Measurements from ENCODE around the gene NCAPD2. TPM values are rescaled to one million over a fixed set of nuclear protein-coding genes. Genes with fewer than 3 reads are reported as not detected.

NCAPD2 gene
- total and polyA plus RNA-seq, 4 donors = 5.8 to 30.7 (median 15.8) TPM

DNA sequence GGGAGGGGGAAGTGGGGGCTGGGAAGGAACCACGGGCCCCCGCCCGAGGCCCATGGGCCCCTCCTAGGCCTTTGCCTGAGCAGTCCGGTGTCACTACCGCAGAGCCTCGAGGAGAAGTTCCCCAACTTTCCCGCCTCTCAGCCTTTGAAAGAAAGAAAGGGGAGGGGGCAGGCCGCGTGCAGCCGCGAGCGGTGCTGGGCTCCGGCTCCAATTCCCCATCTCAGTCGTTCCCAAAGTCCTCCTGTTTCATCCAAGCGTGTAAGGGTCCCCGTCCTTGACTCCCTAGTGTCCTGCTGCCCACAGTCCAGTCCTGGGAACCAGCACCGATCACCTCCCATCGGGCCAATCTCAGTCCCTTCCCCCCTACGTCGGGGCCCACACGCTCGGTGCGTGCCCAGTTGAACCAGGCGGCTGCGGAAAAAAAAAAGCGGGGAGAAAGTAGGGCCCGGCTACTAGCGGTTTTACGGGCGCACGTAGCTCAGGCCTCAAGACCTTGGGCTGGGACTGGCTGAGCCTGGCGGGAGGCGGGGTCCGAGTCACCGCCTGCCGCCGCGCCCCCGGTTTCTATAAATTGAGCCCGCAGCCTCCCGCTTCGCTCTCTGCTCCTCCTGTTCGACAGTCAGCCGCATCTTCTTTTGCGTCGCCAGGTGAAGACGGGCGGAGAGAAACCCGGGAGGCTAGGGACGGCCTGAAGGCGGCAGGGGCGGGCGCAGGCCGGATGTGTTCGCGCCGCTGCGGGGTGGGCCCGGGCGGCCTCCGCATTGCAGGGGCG is 40.2 kb downstream of the NCAPD2 start, which contains the start of gene GAPDH:
Gene GAPDH (plus strand): TSS at position 595 of the 772 bp plus-strand sequence. CDS start 316 bp downstream, outside the sequence.
- peak within 1 kb of the TSS; percentile 68 to 77 for H3K9ac ChIP-seq (ENCODE audit: insufficient read depth in 1 of 2, low read length in 2 of 2)
- ATAC-seq (ENCODE audit: insufficient read depth, low FRiP score) (peak; percentile 81), DNase-seq (peak; percentile 96 to 99 (median 99))
- H3K27ac ChIP-seq (ENCODE audit: low read depth in 1 of 2, low read length in 1 of 2) = peak within 1 kb of the TSS; percentile 97 to 98
- TF ChIP-seq, protein P1, sequence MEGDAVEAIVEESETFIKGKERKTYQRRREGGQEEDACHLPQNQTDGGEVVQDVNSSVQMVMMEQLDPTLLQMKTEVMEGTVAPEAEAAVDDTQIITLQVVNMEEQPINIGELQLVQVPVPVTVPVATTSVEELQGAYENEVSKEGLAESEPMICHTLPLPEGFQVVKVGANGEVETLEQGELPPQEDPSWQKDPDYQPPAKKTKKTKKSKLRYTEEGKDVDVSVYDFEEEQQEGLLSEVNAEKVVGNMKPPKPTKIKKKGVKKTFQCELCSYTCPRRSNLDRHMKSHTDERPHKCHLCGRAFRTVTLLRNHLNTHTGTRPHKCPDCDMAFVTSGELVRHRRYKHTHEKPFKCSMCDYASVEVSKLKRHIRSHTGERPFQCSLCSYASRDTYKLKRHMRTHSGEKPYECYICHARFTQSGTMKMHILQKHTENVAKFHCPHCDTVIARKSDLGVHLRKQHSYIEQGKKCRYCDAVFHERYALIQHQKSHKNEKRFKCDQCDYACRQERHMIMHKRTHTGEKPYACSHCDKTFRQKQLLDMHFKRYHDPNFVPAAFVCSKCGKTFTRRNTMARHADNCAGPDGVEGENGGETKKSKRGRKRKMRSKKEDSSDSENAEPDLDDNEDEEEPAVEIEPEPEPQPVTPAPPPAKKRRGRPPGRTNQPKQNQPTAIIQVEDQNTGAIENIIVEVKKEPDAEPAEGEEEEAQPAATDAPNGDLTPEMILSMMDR (IDR thresholded peaks at IDR 0.05; ENCODE audit: control extremely low read depth, extremely low read depth) = no peak
- WGBS, 2 donors = 0 to 1% methylated on average over 57 to 62 of the region's 62 CpGs
- H3K27me3 ChIP-seq (ENCODE audit: control insufficient read depth in 3 of 3, insufficient read depth in 3 of 3, low read length in 2 of 3) = no peaks in the 10 kb centered on the region
- H3K36me3 ChIP-seq (ENCODE audit: control insufficient read depth in 4 of 4, insufficient read depth in 4 of 4, low read length in 4 of 4) = peaks cover 0 to 47% (median 31%) of the 10 kb centered on the region in 4 donors
- peaks cover 0 to 36% (median 23%) of the 10 kb centered on the region in 5 donors for H3K4me1 ChIP-seq (ENCODE audit: control insufficient read depth in 5 of 5, insufficient read depth in 5 of 5, low read length in 5 of 5)
- H3K4me3 ChIP-seq = peak within 1 kb of the TSS; percentile 91
- H3K9me3 ChIP-seq (ENCODE audit: control insufficient read depth in 4 of 4, insufficient read depth in 3 of 4, low read length in 3 of 4) = no peaks in the 10 kb centered on the region

DNA sequence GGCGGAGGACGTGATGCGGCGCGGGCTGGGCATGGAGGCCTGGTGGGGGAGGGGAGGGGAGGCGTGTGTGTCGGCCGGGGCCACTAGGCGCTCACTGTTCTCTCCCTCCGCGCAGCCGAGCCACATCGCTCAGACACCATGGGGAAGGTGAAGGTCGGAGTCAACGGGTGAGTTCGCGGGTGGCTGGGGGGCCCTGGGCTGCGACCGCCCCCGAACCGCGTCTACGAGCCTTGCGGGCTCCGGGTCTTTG is 40.7 kb downstream of the NCAPD2 start:
- WGBS, 2 donors = 0% methylated on average over 15 to 24 of the region's 25 CpGs
- TF ChIP-seq, protein P1 (IDR thresholded peaks at IDR 0.05; ENCODE audit: control extremely low read depth, extremely low read depth) = no peak
- Histone ChIP-seq H3K9me3 (ENCODE audit: control insufficient read depth in 4 of 4, insufficient read depth in 3 of 4, low read length in 3 of 4) (no peaks in the 10 kb centered on the region), H3K9ac (ENCODE audit: insufficient read depth in 1 of 2, low read length in 2 of 2) (peak overlapping the region in 1 of 2 donors; percentile 77), H3K4me1 (ENCODE audit: control insufficient read depth in 5 of 5, insufficient read depth in 5 of 5, low read length in 5 of 5) (peaks cover 0 to 36% (median 23%) of the 10 kb centered on the region in 5 donors), H3K36me3 (ENCODE audit: control insufficient read depth in 4 of 4, insufficient read depth in 4 of 4, low read length in 4 of 4) (peaks cover 0 to 43% (median 29%) of the 10 kb centered on the region in 4 donors), H3K27ac (ENCODE audit: low read depth in 1 of 2, low read length in 1 of 2) (peak overlapping the region; percentile 97 to 98), H3K4me3 (peak overlapping the region; percentile 91), H3K27me3 (ENCODE audit: control insufficient read depth in 3 of 3, insufficient read depth in 3 of 3, low read length in 2 of 3) (no peaks in the 10 kb centered on the region)
- ATAC-seq (ENCODE audit: insufficient read depth, low FRiP score) (peak; percentile 23), DNase-seq (no peak)

DNA sequence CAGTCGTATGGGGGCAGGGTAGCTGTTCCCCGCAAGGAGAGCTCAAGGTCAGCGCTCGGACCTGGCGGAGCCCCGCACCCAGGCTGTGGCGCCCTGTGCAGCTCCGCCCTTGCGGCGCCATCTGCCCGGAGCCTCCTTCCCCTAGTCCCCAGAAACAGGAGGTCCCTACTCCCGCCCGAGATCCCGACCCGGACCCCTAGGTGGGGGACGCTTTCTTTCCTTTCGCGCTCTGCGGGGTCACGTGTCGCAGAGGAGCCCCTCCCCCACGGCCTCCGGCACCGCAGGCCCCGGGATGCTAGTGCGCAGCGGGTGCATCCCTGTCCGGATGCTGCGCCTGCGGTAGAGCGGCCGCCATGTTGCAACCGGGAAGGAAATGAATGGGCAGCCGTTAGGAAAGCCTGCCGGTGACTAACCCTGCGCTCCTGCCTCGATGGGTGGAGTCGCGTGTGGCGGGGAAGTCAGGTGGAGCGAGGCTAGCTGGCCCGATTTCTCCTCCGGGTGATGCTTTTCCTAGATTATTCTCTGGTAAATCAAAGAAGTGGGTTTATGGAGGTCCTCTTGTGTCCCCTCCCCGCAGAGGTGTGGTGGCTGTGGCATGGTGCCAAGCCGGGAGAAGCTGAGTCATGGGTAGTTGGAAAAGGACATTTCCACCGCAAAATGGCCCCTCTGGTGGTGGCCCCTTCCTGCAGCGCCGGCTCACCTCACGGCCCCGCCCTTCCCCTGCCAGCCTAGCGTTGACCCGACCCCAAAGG is 41.2 kb downstream of the NCAPD2 start:
- peaks cover 0 to 40% (median 26%) of the 10 kb centered on the region in 5 donors for H3K4me1 ChIP-seq (ENCODE audit: control insufficient read depth in 5 of 5, insufficient read depth in 5 of 5, low read length in 5 of 5)
- peak; percentile 62 to 74 (median 74) for DNase-seq
- peak overlapping the region; percentile 47 to 77 for H3K9ac ChIP-seq (ENCODE audit: insufficient read depth in 1 of 2, low read length in 2 of 2)
- peak; percentile 37 for ATAC-seq (ENCODE audit: insufficient read depth, low FRiP score)
- TF ChIP-seq, protein P1 (IDR thresholded peaks at IDR 0.05; ENCODE audit: control extremely low read depth, extremely low read depth) = no peak
- H3K9me3 ChIP-seq (ENCODE audit: control insufficient read depth in 4 of 4, insufficient read depth in 3 of 4, low read length in 3 of 4) = no peaks in the 10 kb centered on the region
- peaks cover 0 to 43% (median 26%) of the 10 kb centered on the region in 4 donors for H3K36me3 ChIP-seq (ENCODE audit: control insufficient read depth in 4 of 4, insufficient read depth in 4 of 4, low read length in 4 of 4)
- peak overlapping the region; percentile 97 to 98 for H3K27ac ChIP-seq (ENCODE audit: low read depth in 1 of 2, low read length in 1 of 2)
- peak overlapping the region; percentile 91 for H3K4me3 ChIP-seq
- H3K27me3 ChIP-seq (ENCODE audit: control insufficient read depth in 3 of 3, insufficient read depth in 3 of 3, low read length in 2 of 3) = no peaks in the 10 kb centered on the region
- WGBS, 2 donors = 1% methylated on average over 45 to 52 of the region's 52 CpGs
